Panc1 (cell line): ENCODE data around the gene CENPP.

Experiments
- POLR2AphosphoS5 ChIP-seq: IDR thresholded peaks from 2 replicates; pipeline ENCODE4 v1.6.1; 2012; ENCODE audit warnings: mild to moderate bottlenecking, low read depth, low read length, moderate library complexity
- SIN3A ChIP-seq: IDR thresholded peaks from 2 replicates; pipeline ENCODE4 v1.6.1; 2012; ENCODE audit warnings: low read depth, mild to moderate bottlenecking, low read length, moderate library complexity, borderline replicate concordance; ENCODE audit not compliant: insufficient read depth
- TF ChIP-seq, protein P1 (sequence below): fragments of 450-650 bp; IDR thresholded peaks from 2 replicates; pipeline ENCODE4 v1.5.1; 2017; ENCODE audit warnings: mild to moderate bottlenecking

DNA sequence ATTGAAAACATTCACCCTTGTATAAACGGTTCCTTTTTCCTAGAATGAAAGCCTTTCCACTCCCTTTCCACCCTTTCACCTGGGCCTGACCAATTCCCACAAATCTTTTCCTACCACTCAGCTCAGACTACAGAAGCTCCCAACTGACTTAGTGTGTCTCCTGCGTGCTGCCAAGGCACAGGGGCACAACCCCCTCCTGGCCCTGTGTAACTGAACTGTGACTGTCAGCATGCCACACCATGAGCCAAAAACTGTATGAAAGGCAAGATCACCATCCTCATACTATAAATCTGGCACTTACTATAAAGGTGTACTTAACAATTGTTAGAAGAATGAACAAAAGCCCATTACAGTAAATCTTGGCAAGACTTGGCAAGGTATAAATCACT, 12.1 kb upstream of the CENPP start:
- TF ChIP-seq, protein P1, sequence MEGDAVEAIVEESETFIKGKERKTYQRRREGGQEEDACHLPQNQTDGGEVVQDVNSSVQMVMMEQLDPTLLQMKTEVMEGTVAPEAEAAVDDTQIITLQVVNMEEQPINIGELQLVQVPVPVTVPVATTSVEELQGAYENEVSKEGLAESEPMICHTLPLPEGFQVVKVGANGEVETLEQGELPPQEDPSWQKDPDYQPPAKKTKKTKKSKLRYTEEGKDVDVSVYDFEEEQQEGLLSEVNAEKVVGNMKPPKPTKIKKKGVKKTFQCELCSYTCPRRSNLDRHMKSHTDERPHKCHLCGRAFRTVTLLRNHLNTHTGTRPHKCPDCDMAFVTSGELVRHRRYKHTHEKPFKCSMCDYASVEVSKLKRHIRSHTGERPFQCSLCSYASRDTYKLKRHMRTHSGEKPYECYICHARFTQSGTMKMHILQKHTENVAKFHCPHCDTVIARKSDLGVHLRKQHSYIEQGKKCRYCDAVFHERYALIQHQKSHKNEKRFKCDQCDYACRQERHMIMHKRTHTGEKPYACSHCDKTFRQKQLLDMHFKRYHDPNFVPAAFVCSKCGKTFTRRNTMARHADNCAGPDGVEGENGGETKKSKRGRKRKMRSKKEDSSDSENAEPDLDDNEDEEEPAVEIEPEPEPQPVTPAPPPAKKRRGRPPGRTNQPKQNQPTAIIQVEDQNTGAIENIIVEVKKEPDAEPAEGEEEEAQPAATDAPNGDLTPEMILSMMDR = no peak
- TF ChIP-seq SIN3A (no peak), POLR2AphosphoS5 (no peak)
